Superior temporal gyrus (tissue), 1 donor: ENCODE data around the gene NEDD4L.
A peak's percentile ranks its signal among the peaks of the same experiment; 100 is the strongest.

ENCODE experiments used
- DNase-seq: peaks from one replicate; pipeline ENCODE4 v3.0.0-alpha.2; 2016; ENCODE audit errors: extremely low spot score

NEDD4L gene

DNA sequence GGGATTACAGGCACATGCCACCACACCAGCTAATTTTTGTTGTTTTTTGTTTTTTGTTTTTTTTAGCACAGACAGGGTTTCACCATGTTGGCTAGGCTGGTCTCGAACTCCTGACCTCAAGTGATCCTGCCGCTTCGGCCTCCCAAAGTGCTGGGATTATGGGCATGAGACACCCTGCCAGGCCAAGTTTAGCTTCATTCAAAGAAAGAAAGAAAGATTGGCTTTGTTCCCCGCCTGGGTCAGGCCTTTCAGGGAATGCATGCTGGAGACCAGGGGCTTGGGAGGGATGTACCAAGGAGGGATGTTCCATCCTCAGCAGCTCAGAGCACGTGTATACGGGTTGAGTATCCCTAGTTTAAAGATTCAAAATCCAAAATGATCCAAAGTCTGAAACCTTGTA, 301.8 kb downstream of the NEDD4L start:
- DNase-seq: no peak

DNA sequence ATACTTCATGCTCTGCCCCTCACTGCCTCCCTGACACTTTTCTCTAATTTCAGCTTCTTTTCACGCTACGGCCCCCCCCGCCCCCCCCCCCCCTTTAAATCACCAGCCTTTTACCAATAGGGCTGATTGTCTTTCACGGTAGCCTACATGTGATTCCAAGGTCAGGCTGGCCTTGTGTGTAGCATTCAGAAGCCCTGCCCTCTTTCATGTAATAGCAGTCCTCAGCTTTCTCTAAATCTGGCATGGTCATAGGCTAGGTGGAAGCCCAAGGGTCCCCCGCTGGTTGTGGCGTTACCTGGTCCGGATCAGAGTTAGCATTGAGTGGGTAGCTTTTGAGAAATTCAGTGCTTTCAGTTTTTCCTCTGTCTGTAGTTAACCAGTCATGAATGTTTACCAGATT, 303.1 kb downstream of the NEDD4L start:
- DNase-seq: no peak

DNA sequence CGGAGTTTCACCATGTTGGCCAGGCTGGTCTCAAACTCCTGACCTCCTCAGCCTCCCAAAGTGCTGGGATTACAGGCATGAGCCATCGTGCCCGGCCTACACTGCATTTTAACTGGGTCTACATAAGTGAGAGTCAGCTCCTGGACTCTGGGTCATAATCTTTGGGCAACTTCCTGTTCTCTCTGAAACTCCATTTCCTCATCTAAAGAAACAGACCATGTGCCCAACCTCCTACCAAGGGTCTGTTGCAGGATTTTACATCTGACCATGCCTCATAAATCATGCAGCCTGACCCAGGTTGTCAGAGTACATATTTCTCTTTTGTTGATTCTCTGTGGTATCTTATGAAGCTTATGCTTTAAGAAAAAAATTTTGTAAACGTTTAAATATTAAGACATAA, 304.5 kb downstream of the NEDD4L start:
- no peak for DNase-seq

DNA sequence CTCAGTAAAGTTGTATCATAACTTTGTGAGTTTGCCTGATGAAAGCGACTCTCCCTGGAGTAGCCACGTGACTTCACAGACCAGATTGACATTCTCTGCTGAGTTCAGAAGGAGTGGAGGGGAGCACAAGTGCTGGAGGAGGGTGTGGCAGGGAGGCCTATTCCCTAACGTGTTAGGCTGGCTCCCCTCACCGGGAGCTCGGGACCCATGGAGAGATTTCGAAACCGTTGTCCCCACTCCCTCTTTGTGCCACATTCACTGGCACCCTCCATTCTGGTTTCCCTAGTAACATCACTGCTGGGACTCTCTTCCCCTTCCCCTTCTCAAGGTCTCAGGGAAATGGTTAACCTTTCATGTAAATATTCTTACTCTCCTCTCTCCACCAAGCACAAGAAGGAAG, 304.9 kb downstream of the NEDD4L start:
- no peak for DNase-seq

DNA sequence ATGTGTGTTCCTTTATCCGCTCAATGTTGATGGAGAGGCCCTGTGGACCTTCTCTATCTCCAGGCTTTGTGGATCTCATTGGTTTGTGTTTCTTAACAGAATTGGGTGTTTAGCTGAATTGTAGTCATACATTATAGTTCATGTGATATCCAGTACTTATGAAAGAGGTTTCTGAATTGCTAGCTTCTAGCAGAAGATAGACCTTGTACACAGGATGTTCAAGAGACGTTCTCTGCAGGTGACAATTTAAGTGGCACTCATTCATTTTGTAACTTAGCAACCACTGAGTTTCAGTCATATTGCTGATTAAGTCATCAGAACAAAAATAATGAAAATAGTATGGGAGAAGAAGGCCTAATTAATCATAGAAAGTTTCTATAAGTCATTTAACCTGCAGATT, 305.6 kb downstream of the NEDD4L start:
- no peak for DNase-seq

DNA sequence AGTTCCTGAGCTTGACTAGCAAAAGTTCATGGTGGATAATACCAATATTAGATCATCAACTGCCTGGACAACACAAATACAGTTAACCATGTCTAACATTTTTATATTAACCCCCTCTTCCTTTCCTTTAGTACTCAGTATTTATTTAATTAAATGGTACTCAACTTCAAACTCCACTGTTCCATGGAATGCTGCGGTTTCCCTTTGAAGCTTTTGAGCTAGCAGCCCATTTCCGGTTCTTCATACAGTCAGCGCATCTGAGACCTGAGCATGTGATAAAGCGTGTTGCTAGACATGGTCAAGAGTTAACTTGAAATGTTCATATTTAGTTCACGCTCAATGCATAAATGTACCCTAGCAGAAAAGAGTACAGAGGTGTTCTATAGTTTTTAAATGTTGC, 306.5 kb downstream of the NEDD4L start:
- DNase-seq: no peak

DNA sequence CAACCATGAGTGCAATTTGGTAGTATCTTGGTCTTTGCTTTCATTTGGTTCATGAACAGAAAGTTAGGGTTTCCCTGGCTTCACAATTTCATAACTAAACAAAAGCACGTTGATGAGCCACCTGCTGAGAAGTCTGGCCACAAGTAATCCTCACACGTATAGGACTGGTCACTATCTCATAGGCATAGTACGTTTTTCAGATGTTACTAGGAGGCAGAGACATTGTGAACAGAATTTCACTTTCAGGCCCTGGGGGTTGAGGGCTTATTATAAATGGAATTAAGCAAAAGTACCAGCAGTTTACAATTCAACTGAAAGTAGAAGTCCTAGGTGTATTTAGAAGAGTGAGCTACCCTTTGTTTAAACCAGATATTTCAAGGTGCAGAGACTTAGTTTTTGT, 307.8 kb downstream of the NEDD4L start:
- DNase-seq: no peak

DNA sequence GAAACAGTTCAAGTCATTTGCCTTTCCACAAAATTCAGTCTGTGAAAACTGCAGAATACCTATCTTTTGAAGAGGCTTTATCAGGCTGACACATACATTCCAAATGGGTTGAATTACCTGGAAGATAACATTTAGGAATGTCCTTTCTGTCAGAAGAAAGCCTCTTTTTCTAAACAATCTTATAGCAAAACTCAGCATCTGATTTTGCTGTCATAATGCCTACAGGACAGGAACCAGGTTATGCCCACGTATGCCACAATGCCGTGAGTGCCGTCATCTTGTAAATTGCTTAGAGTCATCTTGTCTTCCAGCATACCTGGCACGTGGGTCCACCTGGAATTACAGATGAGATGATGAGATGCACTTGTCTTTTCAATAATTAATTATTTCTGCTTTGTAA, 309.6 kb downstream of the NEDD4L start:
- DNase-seq: no peak

DNA sequence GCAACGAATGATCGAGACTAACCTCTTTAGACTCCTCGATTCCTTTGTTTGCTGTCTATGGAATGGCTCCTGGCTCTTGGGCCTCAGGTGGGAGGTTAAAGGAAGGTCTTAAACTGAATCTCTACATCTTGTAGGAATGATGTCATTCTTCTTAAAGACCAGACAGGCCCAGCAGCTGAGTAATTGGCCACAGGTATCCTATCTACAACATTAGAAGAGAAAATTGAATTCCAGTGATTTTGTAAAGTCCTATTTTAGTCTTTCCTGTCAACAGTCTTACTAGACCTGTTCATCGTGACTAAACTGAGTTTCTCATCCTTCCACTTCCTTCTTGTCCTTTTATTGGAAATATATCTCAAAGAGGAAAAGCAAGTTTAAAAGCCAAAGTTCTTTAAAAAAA, 310.0 kb downstream of the NEDD4L start:
- no peak for DNase-seq

DNA sequence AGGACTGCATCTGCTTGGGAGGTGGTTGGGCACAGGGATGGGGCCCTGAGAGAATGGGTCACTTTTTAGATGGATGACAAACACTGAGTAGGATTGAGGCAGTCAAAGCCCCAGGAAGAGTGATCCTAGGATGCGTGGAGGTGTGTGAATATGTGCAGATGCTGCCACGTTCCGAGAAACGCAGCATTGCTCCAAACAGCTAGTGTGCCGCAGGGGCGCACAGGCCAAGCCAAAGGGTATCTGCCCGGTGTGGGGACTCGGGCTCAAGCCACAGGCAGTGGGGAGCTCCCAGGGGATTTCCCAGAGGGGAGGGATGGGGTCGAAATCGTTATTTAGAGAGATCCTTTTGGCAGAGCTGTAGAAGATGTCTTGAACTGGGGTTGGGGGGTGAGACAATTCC, 310.8 kb downstream of the NEDD4L start:
- DNase-seq: no peak

DNA sequence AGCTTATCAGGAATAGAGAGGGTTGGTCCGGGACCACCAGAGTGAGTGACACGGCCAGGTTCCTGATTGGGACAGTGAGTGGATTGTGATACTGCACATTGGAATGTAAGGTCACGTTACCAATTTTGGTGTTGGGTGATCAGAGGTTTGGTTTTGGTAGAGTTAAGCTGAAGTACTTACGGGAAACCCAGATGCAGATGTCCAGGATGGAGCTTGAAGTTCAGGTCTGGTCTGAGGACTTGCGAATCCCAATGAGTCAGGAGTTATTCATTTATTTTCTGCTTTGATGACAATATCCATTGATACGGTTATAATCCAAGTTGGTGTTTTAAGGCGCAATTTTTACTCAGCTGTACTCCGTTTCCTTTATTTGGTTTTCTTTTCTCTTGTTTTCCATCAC, 311.2 kb downstream of the NEDD4L start:
- no peak for DNase-seq

DNA sequence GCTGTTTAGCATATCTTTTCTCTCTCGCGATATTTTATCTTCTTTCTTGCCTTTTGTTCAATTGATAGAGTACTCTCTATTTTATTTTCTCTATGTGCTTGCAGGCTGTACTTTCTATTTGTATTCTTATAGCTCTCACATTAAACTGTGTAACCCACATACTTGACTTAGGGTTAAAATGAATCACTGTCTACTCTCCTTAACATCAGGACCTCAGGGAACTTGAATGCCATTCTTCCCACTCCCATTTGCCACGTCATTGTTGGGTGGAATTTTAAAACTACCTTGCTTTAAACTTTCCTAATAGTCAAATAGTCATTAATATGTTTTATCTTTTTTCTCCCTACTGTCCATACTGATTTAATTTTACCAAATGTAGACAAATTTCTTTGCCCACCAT, 315.2 kb downstream of the NEDD4L start:
- no peak for DNase-seq

DNA sequence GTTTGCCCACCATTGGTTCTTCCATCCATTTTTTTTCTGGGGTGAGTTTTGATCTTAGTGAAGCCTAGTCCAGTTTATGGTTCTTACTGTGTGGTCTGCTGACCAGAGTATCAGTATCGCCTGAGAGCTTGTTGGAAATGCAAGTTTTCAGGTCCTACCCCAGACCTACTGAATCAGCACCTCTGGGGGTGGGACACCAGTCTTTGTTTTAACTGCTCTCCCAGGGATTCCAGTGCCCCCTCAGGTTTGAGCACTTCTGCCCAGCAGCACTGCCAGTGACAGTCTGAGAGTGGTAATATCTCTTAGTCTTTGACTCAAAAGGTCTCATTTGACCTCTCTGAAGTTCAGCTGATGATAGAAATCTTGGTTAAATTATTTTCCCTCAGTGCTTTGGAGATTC, 315.6 kb downstream of the NEDD4L start:
- no peak for DNase-seq

DNA sequence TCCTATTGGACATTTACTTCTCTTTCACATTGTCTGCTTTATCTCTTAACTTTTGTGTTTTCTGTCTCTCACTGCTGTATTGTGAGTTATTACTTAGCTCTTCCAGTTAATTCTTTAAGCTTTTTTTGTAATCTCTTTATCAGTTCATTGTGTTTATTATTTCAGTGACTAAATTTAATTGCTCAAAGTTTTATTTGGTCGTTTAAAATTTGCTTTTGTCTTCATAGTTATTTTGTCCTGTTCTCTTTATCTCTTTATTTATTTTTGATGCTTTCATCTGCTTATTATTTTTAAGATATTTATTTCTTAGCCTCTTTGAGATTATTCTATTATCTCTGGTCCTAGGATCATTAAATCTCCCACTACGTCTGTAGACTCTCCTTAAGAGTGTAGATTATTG, 316.3 kb downstream of the NEDD4L start:
- DNase-seq: no peak

DNA sequence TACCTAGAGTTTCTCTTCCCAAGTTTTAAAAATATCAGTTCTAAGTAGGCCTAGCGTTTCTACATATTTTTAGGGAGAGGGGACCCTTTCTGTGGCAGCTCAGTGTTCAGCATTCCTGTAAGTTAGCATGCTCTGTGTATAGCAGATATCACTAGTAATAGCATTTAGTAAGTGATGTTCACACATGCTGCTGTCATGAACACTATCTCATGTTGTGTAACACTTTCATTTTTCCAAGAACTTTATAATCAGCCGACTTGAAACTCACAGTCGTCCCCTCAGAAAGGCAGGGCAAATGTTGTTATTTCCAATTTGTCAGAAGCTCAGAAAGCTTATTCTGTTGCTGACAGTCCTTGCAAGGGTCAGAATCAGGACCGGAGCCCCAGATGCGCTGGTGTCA, 317.2 kb downstream of the NEDD4L start:
- no peak for DNase-seq

DNA sequence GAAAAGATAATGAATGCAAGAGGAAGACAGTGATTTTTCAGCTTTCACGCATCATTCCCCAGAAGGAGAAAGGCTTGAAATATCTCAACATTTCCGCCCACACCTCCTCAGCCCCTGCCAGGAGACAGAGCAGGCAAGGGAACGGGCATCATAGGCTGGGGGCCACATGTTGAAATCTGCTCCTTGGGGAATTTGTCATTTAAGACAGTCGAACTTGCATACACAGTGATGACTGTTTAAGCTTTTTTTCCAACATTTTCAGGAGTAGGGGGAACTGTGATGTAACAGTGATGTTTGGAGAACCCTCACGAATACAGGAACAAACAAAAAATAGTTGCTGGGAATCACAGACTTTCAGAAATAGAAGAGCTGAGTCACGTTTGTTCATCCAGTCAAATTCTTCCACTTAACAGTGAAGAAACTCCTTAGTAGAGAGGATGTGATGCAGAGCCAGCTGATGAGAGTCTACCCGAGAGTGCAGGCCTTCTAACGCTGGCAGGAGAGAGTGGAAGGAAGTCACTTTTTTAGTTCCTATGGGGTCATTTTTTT, 318.1 kb downstream of the NEDD4L start:
- peak; percentile 71 for DNase-seq

DNA sequence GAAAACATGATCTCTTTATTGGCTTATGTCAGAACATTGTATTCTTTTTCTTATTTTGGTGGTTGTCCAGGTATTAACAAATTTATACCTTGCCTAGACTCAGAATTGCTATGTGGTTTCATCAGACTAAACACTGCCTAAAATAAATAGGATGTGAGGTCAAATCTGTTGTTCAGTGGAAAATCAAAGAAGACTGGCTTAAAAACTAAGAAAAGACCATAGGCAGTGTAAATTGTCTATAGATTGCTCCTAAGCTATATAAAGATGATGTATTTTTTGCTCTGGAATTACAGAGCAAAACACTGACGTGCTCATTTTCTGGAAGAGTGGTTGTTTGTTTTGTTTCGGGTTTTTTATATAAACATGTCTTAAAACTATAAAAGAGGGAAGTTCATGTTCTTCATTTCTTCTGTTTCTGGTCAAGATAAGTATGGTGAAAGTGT, 318.8 kb downstream of the NEDD4L start:
- DNase-seq: no peak

DNA sequence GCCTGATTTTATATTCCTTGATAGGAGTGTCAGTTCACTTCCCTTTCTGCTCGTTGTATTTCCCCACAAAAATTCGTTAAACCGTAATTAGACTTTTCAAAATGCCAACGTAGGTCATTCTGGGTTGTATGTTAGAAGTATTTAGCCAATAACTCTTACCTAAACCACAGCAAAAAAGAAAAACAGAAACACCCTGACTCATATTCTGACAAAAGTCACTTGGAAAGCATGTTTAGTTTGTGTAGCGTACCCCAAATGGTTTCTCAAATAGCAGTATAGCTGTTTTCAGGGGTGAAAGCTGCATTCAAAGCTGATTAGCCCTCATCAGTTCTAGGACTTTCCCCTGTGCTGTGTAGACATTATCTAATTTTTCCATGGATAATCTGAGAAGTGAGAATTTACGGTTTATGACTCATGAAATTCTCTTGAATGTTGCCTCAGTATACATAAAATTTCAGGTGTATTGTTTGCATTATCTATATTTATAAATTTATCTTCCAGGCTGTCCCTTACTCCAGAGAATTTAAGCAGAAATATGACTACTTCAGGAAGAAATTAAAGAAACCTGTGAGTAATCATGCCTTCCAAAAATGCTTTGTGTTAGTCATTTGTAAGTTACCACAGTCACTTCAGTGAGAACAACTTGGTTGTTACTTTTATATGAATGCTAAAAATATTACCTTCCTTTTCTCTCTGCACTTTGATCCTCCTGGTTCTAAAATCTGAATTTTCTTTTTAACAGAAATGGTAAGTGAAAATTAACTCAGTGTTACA, 319.9 kb downstream of the NEDD4L start:
- DNase-seq: no peak

DNA sequence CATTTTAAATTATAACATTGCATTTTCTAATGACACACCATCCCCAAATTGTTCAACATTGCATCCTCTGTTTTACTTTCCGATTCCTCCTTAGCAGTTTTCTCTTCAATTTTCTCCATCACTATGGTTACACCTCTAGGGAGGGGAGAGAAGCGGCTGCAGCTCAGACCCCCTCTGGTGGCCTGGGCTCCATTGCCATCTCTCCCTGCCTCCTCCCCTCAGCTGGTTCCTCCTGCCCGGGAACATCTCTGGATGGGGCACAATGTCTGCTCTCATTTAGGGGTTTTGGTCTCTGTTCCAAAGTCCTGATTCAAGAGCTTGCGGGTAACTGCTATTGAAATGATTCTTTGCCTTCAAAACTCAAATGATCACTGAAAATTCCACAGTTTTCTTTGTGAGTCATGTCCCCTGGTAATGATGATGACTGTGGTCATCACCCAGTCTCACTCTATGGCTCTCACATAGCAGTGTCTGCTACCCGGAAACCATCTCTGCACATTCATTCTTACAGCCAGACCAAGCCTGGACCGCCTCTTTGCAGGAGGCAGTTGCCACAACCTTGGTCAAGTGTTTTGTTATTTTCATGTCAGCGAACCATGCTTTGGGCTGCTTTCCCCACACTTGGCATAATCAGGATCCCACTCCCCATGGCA, 321.0 kb downstream of the NEDD4L start:
- DNase-seq: no peak

DNA sequence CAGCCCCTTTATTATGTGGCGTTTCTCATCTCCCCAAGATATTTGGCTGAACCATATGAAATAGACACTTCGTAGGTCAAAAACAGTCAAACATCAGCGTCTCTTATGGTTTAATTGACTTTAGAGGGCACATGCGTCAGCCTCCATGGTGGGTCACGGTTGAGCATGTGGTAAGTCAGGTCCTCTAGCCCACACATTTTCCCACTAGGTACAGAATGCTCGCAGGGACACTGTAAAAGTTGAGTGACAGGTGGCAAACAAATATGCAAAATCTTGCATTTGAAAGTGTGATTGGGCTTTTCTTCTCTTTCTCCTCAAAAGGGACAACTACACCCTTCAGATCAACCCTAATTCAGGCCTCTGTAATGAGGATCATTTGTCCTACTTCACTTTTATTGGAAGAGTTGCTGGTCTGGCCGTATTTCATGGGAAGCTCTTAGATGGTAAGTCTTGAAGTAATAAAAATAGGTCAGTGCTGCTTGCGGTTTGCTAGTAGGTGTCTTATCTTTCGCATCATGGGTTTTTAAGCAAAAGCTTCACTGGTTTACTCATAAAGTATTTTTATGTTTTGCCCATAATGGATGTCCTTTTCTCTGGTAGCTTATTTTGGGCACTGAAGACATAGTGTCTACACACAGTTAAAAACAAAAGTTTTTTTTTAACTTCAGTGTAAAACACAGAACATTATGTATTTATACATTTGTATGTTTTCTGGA, 323.6 kb downstream of the NEDD4L start:
- peak; percentile 37 for DNase-seq

DNA sequence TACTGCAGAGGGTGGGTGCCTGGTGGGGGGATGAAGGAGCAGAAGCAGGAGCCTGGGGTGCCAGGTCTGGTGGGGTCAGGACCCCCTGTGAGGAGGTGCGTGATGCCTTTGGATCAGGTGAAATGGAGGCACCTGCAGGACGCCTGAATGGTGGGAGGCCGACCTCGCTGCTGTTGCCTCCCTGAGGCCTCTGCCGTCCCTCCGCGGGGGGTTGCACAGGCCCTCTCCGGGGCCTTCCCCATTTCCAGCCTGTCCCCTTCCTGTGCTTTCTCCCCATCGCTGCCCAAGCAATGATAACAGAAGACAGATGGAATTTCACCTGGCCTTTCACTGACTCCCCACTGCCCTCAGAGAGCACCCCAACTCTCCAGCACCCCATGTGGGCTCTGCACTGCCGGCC, 325.6 kb downstream of the NEDD4L start:
- no peak for DNase-seq

DNA sequence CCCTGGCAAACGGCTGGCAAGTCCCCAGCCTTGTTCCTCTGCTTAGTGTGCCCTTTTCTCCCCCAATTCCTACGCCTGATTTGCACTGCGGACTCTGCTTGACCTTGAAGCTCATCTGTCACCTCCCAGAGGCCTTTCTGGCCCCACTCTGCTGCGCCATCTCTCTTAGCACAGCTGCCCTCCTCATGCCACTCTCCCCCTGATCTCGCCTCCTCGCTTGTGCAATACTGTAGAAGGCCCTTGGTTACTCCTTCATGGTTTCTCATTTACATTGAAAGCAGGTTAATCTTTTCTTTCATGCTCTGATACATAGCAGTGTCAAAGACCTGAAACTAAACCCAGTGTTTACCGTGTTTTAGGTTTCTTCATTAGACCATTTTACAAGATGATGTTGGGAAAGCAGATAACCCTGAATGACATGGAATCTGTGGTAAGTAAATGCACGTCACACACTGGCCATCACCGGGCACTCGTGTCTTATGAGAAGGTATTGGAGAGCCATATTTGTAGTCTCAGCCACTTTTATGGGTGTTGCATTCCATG, 326.1 kb downstream of the NEDD4L start:
- DNase-seq: no peak
